Activated gamma-delta T cell treated with Interleukin-2 at 50 U/mL for 16 hours (primary cell): Measurements from ENCODE around the gene ZNF555.
"Not testable (repeated sequence)": the region's sequence is repeated elsewhere in the genome, so short reads cannot be mapped to it uniquely, and the experiment has no call there.

Experiments used
- DNase-seq: peaks from one replicate; pipeline ENCODE4 v3.0.0-alpha.2; 2020

ZNF555 gene

DNA sequence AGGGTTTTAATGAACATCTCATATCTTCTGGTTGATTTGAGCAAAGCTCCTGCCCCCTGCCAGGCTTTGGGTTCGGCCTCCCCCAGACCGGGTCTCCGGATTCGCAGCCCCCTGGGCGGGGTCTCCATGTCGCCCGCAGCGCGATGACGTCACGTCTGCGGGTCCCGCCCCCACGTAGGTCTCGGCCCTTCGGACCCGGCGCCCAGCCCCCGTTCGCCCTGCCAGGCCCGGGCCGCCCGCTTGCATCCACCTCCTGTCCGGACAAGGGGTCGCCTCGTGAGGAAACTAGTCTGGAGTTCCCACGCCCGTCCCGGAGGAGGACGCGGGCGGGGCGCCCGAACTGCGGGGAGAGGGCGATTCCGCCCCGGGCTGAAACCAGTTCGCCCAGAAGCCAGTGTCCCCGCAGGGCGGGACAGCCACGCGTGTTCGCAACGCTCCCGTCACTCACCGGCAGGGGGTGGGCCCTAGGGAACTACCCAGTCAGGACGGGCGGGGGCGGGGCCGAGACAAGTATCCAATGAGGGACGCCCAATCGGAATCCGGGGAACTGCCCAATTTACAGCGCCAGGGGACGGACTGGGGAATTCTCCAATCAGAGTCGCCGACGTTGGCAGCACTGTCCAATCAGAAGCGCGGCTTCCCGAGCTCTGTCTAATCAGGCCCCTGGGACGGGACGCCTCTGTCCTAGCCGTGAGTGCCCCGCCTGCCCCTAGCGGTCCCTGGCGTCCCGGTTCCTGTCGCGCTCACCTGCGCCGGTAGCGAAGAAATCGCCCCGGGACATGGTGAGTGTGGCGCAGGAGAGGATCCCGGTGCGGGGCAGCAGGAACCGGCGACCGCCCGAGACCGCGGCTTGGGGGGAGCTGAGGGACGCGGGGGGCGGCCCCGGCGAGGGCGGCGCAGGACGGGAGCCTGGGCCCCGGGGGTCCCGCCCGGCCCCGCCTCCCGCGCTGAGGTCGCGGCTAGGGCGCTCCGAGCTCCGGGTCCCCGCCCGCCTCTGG lies at the start of gene ZNF555:
Gene ZNF555 (plus strand): TSS at position 682 of the 998 bp plus-strand sequence. CDS start 98 bp downstream, at position 780.
- peak; percentile 99 for DNase-seq

DNA sequence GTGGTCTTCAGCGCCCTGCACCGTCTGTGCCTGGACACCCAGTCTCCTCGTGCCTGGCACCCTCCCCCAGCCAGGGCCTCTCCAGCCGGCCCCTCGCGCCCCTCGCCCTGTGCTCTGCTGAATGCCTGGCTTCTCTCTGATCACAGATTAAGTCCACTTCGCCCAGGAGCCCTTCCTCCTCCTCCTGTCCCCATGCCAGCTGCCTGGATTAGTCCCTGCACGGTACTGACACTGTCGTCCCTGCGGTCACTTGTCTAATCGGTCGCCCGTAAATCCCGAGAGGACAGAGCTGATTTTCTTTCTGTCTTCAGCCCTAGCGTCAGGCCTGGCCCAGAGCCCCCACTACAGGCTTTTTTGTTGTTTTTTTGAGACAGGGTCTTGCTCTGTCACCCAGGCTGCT lies 49.4 kb upstream of the ZNF555 start:
- no peak for DNase-seq

DNA sequence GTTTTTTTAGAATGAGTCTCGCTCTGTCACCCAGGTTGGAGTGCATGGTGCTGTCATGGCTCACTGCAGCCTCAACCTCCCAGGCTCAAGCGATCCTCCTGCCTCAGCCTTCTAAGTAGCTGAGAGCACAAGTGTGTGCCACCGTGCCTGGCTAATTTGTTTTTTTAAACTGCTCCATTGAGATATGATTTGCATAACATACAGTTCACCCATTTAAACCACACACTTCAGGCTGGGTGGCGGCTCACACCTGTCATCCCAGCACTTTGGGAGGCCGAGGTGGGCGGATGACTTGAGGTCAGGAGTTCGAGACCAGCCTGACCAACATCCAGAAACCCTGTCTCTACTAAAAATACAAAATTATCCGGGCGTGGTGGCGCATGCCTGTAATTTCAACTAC lies 48.6 kb upstream of the ZNF555 start:
- DNase-seq, result not testable (repeated sequence)

DNA sequence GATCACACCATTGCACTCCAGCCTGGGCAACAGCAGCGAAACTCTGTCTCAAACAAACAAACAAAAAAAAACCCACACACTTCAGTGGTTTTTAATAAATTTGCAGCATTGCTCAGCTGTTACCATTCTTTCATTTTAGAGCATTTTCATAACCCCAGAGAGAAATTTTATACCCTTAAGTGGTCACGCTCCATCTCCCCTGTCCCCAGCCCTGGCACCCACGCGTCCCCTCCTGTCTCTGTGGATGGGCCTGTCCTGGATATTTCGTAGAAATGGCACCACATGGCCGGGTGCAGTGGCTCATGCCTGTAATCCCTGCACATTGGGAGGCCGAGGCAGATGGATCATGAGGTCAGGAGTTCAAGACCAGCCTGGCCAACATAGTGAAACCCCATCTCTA lies 48.1 kb upstream of the ZNF555 start:
- no peak for DNase-seq

DNA sequence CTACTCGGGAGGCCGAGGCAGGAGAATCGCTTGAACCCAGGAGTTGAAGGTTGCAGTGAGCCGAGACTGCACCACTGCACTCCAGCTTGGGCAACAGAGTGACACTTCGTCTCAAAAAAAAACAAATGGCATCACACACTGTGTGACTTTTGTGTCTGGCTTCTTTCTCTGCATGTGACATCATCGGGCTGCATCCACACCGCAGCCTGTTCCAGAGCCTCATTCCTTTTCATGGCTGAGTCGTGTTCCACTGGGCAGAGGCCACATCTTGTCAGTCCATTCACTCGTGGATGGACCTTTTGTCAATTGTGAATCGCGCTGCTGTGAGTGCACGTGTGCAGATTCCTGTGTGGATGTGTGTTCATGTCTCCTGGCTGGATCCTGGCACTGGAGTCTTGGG lies 47.7 kb upstream of the ZNF555 start:
- DNase-seq, result no peak

DNA sequence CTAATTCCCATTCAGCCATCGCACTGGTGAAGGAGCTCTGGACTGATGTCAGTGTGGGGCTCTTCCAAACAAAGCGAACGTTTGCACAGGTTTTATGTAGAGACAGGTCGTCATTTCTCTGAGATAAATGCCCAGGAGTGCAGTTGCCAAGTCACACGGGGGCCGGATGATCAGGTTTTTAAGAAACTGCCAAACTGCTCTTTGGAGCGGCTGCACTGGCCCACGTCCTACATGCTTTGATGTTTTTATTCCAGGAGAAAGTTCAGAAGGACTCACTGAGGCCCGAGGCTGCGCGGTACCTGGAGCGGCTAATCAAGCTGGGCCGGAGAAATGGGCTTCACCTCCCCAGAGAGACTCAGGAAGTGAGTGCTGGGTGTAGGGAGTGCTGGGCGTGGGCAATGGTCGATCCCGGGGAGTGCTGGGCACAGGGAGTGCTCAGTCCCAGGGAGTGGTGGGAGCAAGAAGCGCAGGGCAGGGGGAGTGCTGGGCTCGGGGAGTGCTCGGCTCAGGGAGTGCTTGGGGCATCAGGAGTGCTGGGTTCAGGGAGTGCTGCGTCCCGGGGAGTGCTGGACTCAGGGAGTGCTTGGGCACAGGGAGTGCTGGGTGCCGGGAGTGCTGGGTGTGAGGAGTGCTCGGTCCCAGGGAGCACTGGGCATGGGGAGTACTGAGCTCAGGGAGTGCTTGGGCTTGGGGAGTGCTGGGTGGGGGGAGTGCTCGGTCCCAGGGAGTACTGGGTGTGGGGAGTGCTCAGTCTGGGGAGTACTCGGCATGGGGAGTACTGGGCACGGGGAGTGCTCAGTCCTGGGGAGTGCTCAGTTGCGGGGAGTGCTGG lies 45.2 kb upstream of the ZNF555 start:
- no peak for DNase-seq

DNA sequence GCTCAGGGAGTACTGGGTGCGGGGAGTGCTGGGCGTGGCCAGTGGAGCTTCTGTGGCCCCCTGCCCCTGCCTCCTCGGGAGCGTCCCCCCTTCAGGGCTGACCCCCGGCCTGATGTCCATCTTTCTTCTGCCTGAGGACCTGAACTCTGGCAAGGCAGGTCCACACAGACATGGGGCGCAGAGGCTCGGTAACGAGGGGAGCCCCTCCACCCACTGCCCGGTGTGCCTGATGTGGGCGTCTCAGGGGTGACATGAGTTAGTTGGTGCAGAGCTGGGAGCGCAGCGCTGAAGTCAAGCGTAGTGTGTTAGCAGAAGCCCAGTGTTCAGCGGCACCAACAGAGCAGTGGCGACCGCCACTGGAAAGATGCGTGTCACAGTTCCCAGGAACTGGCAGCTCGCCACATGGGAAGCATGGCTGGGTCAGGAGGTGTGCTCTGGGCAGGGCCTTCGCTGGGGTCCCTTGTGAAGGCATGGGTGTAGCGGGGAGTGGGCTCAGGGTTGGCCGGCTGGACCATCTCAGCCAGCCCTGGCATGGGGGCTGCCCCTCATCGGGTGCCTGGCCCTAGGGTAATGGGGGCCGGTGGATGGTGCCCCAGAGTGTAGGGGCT lies 44.5 kb upstream of the ZNF555 start:
- DNase-seq, result no peak

DNA sequence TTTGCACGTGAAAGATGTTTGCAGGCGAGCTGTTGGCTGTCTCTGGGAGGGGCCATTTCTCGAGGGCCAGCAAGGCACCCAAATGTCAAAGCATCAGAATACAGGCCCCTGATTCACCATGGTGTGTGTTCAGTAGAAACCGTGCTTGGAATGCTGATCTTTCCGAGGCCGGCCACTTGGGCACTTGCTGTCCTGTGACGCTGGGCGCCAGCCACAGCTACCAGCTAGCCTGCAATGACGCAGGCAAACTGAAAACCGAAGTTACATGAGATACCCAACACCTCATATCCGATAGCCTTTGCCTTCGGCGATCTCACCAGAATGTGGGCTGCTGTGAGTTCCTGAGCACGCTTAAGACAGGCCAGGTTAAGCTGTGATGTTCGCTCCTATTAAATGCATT lies 44.0 kb upstream of the ZNF555 start:
- DNase-seq, result no peak

DNA sequence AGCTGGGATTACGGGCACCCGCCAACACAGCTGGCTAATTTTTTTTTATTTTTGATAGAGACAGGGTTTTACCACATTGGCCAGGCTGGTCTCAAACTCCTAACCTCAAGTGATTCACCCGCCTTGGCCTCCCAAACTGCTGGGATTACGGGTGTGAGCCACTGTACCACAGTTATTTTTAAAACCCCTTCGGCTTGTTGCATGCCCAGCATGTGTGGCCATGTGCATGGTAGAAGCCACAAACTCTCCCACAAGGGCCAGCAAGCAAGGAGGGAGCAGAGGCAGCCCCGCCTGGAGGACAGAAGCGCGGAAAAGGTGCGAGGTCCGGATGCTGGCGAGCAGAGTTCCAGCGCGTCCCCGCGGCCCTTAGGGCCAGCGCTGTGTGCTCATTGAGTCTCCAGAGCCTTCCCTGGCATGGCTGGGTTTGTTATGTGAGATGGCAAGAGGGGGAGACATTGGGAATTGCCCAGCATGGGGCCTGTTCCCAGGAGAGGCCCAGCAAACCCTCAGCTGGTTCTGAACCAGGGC lies 43.1 kb upstream of the ZNF555 start:
- no peak for DNase-seq

DNA sequence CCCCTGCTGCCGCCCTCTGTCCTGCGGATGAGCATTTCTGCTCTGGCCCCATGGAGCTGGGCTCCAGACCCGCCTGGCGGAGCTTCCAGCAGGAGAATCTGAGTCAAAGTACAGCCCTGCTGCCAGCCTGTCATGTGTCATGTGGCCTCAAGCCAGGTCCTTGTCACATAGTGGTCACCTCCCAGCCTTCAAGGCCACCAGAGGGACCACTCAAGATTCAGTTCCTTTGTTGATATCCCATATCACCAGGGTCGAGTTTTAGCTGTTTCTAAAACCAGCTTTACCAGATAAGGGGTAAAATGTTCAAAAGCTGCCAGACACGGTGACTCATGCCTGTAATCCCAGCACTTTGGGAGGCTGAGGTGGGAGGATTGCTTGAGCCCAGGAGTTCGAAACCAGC lies 42.5 kb upstream of the ZNF555 start:
- DNase-seq, result no peak

DNA sequence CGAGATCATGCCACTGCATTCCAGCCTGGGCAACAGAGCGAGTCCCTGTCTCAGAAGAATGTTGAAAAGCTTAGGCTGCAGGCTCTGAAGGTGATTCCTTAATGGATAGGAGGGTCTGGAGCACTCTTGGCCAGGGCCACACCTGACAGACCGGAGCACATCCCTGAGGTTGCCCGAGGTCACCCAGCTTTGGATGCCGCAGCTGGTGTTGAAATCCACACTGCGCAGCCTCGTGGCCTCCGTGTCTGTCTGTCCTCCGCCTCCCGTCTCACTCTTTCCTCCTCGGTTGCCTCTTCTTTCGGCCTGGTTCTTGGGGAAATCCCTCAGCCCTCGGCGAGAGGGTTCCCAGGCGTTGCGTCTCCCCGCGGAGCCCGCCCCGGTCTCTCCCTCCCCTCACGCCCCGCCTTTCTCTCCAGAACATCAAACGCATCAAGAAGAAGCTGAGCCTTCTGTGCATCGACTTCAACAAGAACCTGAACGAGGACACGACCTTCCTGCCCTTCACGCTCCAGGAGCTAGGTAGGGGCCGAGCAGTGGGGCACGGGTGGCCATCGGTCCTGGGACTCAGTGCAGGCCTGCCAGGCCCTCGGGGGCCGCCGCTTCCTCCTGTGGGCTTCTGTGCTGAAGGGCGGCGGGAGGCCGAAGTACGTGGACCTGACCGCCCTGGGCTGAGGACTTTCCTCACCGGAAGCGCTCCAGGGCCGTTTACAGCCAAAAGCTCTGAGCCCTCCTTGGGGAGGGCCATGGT lies 41.8 kb upstream of the ZNF555 start:
- no peak for DNase-seq

DNA sequence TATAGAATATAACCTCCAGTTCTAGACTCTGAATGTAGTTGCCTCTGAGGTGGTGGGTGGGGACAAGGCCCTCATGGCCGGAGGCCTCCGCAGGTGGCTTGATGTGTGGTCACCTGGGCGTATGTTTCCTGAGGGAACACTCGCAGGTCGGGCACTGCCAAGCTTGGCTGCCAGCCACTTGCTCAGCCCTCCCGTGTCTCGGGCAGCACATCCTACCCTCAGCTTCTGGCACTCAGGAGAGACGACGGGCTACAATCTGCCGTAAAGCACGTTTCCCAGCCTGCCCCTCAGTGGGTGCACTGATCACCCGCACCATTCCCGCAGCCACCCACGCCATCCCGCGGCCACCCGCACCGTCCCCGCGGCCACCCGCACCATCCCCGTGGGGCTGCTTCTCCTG lies 40.8 kb upstream of the ZNF555 start:
- no peak for DNase-seq

DNA sequence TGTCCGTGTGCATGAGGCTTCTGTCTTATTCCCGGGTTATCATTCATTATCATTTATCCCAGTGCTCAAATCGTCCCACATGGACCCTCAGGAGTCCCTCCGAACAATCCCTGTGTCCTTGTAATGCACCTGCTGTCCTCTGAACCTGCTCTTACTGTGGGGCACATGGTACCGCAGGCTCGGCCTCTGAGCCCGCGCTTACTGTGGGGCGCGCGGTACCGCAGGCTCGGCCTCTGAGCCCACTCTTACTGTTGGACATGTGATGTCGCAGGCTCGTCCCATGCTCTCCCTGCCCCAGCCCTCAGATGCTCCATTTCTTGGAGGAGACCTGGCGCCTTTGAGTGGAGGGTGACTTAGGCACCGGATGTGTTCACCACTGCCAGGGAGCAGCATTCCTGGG lies 38.4 kb upstream of the ZNF555 start:
- no peak for DNase-seq

DNA sequence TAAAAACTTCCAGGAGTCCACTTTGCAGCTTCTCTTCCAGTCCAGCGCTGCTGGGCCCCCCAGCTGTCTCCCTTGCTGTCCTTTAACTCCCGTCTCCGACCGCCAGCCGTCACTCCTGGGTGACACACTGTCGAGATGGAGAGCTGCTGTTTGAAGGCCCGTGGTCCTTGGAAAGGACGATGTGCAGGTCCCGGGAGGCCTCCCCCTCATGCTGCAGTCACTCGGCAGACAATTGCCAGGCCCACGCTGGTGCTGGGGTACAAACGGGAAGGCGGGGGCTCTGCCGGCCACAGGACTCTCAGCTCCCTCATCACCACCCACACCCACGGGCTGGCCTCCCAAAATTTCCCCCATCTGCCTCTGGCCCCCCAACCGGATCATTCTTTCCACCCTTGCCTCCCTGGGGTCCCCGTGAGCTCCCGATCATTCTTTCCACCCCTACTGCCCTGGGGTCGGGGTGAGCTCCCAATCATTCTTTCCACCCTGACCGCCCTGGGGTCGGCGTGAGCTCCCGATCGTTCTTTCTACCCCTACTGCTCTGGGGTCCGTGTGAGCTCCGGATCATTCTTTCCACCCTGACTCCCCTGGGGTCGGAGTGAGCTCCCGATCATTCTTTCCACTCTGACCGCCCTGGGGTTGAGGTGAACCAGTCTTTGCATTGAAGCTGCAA lies 37.7 kb upstream of the ZNF555 start:
- DNase-seq, result no peak

DNA sequence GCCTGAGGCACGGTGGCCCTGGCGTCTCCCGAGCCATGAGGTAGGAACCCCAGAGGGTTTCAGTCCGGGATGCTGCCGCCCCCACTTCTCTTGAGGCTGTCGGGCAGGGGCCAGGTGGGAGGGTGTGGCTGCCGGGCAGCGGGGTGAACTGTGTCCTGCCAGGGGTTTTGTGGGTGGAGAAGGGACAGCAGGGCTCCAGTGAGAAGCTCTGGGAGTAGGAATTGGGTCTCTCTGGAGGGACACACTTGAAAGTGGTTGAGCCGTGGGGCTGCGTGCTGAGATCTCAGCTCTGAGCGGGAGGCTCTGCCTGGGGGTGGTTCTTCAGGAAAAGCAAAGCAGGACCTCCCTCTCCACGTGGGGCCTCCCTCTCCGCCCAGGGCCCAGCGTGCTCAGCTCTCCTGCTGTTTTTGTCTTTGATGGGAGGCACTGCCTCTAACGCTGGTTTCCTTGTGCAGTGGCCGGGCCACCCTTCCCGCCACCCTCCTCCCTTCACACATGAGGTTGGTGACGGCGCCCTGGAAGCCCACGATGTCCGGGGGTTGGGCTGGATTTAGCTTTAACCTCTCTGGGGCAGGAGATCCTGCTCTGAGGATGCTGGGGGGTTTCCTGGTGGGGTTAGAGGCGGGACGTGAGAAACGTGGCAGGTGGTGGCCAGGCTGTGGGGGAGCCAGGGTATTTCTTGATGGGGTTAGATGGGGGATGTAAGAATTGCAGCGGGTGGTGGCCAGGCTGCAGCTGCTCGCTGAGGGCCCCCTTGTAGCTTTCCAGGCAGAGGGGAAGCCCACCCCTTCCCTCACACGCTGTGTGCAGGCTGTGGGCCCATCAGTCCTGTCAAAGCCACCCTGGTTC lies 36.9 kb upstream of the ZNF555 start:
- no peak for DNase-seq

DNA sequence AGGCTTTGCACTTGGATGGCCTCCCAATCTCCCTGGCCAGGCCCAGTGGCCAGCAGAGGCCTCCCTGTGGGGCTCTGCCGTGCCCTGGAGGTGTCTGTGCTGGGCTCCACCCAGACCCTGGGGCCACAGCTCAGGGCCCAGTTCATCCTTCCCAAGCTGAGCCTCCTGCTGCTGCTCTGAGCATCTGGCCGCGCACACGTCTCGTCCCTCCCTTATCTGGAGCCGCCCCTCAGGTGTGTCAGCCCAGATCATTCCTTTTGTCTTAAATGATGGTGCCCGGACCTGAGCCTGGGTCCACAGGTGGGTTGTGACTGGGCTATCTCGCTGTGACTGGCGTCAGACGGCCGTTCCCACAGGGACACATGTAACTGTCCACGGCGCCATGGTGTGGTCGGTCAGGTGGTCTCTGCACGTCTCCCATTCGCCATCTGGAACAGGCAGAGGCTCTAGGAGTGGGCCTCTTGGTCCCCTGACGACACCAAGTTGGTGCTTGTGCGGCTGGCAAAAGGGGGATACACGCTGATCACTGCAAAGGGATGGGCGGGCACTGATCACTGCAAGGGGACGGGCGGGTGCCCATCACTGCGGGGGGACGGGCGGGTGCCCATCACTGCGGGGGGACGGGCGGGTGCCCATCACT lies 35.9 kb upstream of the ZNF555 start:
- DNase-seq, result no peak

DNA sequence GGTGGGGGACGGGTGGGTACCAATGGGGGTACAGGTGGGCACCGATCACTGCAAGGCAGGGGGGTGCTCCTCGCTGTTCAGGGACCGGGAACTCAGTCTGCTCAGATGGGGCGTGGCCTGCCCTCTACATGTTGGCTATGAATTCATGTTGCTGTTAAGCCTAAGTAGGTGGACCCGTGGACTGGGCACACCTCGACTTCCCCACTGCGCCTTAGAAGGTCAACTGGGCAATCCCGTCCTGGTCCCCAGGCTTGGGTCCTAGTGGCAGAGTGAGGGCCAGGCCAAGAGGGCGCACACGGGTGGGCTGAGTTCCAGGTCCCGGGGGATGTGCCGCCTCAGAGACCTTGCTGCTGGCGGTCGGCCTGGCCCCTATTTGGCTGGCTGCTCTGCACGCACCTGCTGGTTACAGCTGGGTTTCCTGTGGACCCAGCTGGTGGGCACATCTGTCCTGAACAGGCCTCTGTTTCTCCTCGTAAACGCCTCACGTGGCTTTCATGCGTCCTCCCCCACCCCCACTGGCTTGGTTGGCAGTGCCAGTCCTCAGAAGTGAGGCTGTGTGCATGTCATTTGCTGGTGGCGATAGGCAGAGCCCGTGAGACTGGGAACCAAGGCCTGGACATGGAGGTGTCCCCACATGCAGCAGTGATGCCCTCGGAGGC lies 35.2 kb upstream of the ZNF555 start:
- no peak for DNase-seq

DNA sequence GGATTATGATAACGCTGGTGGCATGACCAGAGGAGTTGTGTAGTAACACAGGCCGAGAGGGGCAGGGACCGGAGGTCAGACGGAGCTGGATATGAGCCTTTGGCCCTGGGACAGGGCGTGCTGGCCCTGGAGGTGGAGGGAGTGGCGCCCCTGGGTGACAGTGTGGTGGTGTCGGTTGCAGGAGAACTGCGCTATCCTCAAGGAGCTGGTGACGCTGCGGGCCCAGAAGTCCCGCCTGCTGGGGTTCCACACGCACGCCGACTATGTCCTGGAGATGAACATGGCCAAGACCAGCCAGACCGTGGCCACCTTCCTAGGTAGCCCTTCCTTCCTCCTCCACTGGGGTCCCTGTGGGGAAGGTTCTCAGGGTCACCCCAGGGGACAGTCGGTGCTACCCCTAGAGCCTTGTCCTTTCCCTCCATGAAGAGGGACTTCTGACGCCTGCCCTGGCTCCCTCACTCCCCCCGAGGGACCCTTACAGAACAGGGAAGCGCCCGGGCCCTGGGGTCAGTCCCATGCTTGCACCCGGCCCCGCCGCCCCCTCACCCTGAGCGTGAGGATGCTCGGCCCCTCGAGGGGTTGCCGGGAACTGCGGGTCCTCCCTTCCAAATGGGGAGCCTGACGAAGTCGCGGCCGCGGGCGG lies 34.4 kb upstream of the ZNF555 start:
- DNase-seq, result no peak
